Mucosa of descending colon (tissue), 3 donors: ENCODE results near the gene EPG5. TPM values are rescaled to one million over a fixed set of nuclear protein-coding genes. Genes with fewer than 3 reads are reported as not detected.
A peak's percentile ranks its signal among the peaks of the same experiment; 100 is the strongest.

Experiments
- ATAC-seq: fragments of 200-7000 bp; cut with Tn5 transposase; one replicate; pipeline ENCODE4 v1.9.1; 2020; ENCODE audit warnings: mild to moderate bottlenecking, moderate library complexity
- DNase-seq, 3 donors: peaks; one replicate each; pipeline ENCODE4 v3.0.0-alpha.2; 2020
- H3K36me3 ChIP-seq: fragments of 200-600 bp; one replicate; pipeline ENCODE4 v1.8.0; 2021; ENCODE audit warnings: low read depth, mild to moderate bottlenecking
- H3K4me1 ChIP-seq: fragments of 200-600 bp; one replicate; pipeline ENCODE4 v1.8.0; 2021; ENCODE audit warnings: low read depth, mild to moderate bottlenecking
- H3K4me3 ChIP-seq: fragments of 200-600 bp; one replicate; pipeline ENCODE4 v1.8.0; 2021; ENCODE audit warnings: mild to moderate bottlenecking
- H3K9me3 ChIP-seq: fragments of 200-600 bp; one replicate; pipeline ENCODE4 v1.8.0; 2021; ENCODE audit warnings: mild to moderate bottlenecking
- CTCF ChIP-seq: fragments of 200-600 bp; IDR thresholded peaks from one replicate; pipeline ENCODE4 v1.8.0; 2022; ENCODE audit warnings: antibody characterized with exemption, mild to moderate bottlenecking
- intact Hi-C, 2 donors: fragments of 100-400 bp; cut with DNase I in 1 of 2; cut with micrococcal nuclease in 1 of 2; formaldehyde crosslinking; loops; one replicate each; pipeline versions ENCODE4 v1.11.0 to v1.11.1; 2022; cut with DNase I, micrococcal nuclease
- total RNA-seq, 3 donors: library from RNA; stranded (reverse); fragmentation: NEBNext Ultra II Directional in 2 of 3; extraction: Animal tissue kit (Norgen Biotek cat#: 25700) in 2 of 3; gene quantifications; one replicate each; pipeline versions ENCODE4 v1.2.1 to v1.2.4, GENCODE V29; 2021 to 2023
- donor health status: DM: no; HTN: no; CAD: no; lungs with moderate emphysema.
- donor health status: DM: no; HTN: no; CAD: no.
- donor health status: DM: no; HTN: yes; CAD: no.

Gene EPG5
- total RNA-seq, 3 donors from 2014 or later = 21.7 to 29.0 (median 25.6) TPM

- no peak overlapping the region for H3K4me3 ChIP-seq
- DNase-seq = peak in 1 of 3 donors; percentile 37
- TF ChIP-seq CTCF = no peak
- peaks cover 10% of the 10 kb centered on the region for H3K4me1 ChIP-seq
- no peaks in the 10 kb centered on the region for H3K9me3 ChIP-seq
- peak; percentile 37 for ATAC-seq
- intact Hi-C loops = no loop called here
- no peaks in the 10 kb centered on the region for H3K36me3 ChIP-seq
Observed at GRCh38 chr18:45838302-45839070, 128.6 kb downstream of the EPG5 start.

GRCh38 chr18:45837283-45838070 is 129.7 kb downstream of the EPG5 start:
- ATAC-seq = peak; percentile 82
- no peaks in the 10 kb centered on the region for H3K36me3 ChIP-seq
- H3K9me3 ChIP-seq = no peaks in the 10 kb centered on the region
- DNase-seq = peak in 2 of 3 donors; percentile 55 to 77
- H3K4me1 ChIP-seq = peaks cover 10% of the 10 kb centered on the region
- no peak for TF ChIP-seq CTCF
- no peak overlapping the region for H3K4me3 ChIP-seq
- intact Hi-C loops = no loop called here

GRCh38 chr18:45836242-45837205 is 130.6 kb downstream of the EPG5 start:
- Histone ChIP-seq H3K4me3 (no peak overlapping the region), H3K4me1 (peaks cover 10% of the 10 kb centered on the region), H3K9me3 (no peaks in the 10 kb centered on the region), H3K36me3 (no peaks in the 10 kb centered on the region)
- ATAC-seq (peak; percentile 7), DNase-seq (no peak)
- intact Hi-C loops = no loop called here
- TF ChIP-seq CTCF = no peak

- no peak for ATAC-seq
- no peaks in the 10 kb centered on the region for H3K36me3 ChIP-seq
- H3K4me3 ChIP-seq = no peak overlapping the region
- peaks cover 10% of the 10 kb centered on the region for H3K4me1 ChIP-seq
- intact Hi-C loops = no loop called here
- no peak for TF ChIP-seq CTCF
- no peak for DNase-seq
- H3K9me3 ChIP-seq = no peaks in the 10 kb centered on the region
Observed at GRCh38 chr18:45835057-45835636, 132.0 kb downstream of the EPG5 start.

- no peak overlapping the region for H3K4me3 ChIP-seq
- no peaks in the 10 kb centered on the region for H3K36me3 ChIP-seq
- no peak for ATAC-seq
- H3K4me1 ChIP-seq = peaks cover 10% of the 10 kb centered on the region
- no peaks in the 10 kb centered on the region for H3K9me3 ChIP-seq
- no peak for DNase-seq
- intact Hi-C loops = no loop called here
- no peak for TF ChIP-seq CTCF
Observed at GRCh38 chr18:45834306-45834705, 132.8 kb downstream of the EPG5 start.
